Measurements from ENCODE around the gene FAM149A.

Gene FAM149A

GRCh38 chr4:186193851-186194250 is 89.3 kb downstream of the FAM149A start:
- Histone ChIP-seq H3K4me1 (ENCODE audit: control insufficient read depth in 1 of 2, insufficient read depth in 2 of 2, low read length in 2 of 2) (no peaks in the 10 kb centered on the region), H4K12ac (ENCODE audit: low read depth, low read length) (no peak overlapping the region), H3K18ac (ENCODE audit: low read length) (no peak overlapping the region), H3K9ac (ENCODE audit: low read length) (no peak overlapping the region), H3K14ac (ENCODE audit: low read length) (no peak overlapping the region), H2AK5ac (ENCODE audit: low read length) (no peak overlapping the region), H3K27ac (ENCODE audit: low read depth, low read length) (no peak overlapping the region), H3K4me2 (ENCODE audit: low read length) (no peak overlapping the region), H4K91ac (ENCODE audit: low read depth, low read length) (no peak overlapping the region), H2BK12ac (ENCODE audit: low read length) (no peak overlapping the region), H3K79me2 (ENCODE audit: control insufficient read depth, insufficient read depth, low read length, poor library complexity) (peaks cover 3% of the 10 kb centered on the region), H2AFZ (ENCODE audit: insufficient read depth, low read length, poor library complexity) (no peak overlapping the region), H4K8ac (ENCODE audit: low read depth, low read length) (no peak overlapping the region), H3K4me3 (ENCODE audit: low read depth, low read length) (no peak overlapping the region), H3K79me1 (ENCODE audit: low read length) (peaks cover 10% of the 10 kb centered on the region), H3K9me3 (ENCODE audit: insufficient read depth, low read depth, low read length) (no peaks in the 10 kb centered on the region), H3K27me3 (ENCODE audit: insufficient read depth, low read length) (peaks cover 6% of the 10 kb centered on the region), H3K4ac (ENCODE audit: low read depth, low read length) (no peak overlapping the region), H3K23ac (ENCODE audit: low read length) (no peak overlapping the region), H2BK5ac (ENCODE audit: low read depth, low read length, poor library complexity) (no peak overlapping the region), H2BK120ac (ENCODE audit: insufficient read depth, low read length, poor library complexity) (no peak overlapping the region), H3K36me3 (ENCODE audit: control insufficient read depth in 1 of 2, insufficient read depth in 2 of 2, low read length in 2 of 2) (no peaks in the 10 kb centered on the region)
- no CpG with 5 or more reads among the region's 5 CpGs for WGBS (ENCODE audit: extremely low coverage, insufficient coverage, insufficient read length)
- DNase-seq: no peak

GRCh38 chr4:186196063-186196462 is 91.6 kb downstream of the FAM149A start:
- Histone ChIP-seq H3K4me1 (ENCODE audit: control insufficient read depth in 1 of 2, insufficient read depth in 2 of 2, low read length in 2 of 2) (no peaks in the 10 kb centered on the region), H3K36me3 (ENCODE audit: control insufficient read depth in 1 of 2, insufficient read depth in 2 of 2, low read length in 2 of 2) (no peaks in the 10 kb centered on the region), H2BK12ac (ENCODE audit: low read length) (no peak overlapping the region), H3K9me3 (ENCODE audit: insufficient read depth, low read depth, low read length) (no peaks in the 10 kb centered on the region), H3K79me2 (ENCODE audit: control insufficient read depth, insufficient read depth, low read length, poor library complexity) (peaks cover 1% of the 10 kb centered on the region), H4K91ac (ENCODE audit: low read depth, low read length) (no peak overlapping the region), H3K9ac (ENCODE audit: low read length) (no peak overlapping the region), H4K12ac (ENCODE audit: low read depth, low read length) (no peak overlapping the region), H3K18ac (ENCODE audit: low read length) (no peak overlapping the region), H3K4ac (ENCODE audit: low read depth, low read length) (no peak overlapping the region), H3K4me2 (ENCODE audit: low read length) (no peak overlapping the region), H2AFZ (ENCODE audit: insufficient read depth, low read length, poor library complexity) (no peak overlapping the region), H3K27ac (ENCODE audit: low read depth, low read length) (no peak overlapping the region), H2AK5ac (ENCODE audit: low read length) (no peak overlapping the region), H3K27me3 (ENCODE audit: insufficient read depth, low read length) (peaks cover 6% of the 10 kb centered on the region), H2BK120ac (ENCODE audit: insufficient read depth, low read length, poor library complexity) (no peak overlapping the region), H3K79me1 (ENCODE audit: low read length) (peaks cover 7% of the 10 kb centered on the region), H3K23ac (ENCODE audit: low read length) (no peak overlapping the region), H3K4me3 (ENCODE audit: low read depth, low read length) (no peak overlapping the region), H3K14ac (ENCODE audit: low read length) (no peak overlapping the region), H4K8ac (ENCODE audit: low read depth, low read length) (no peak overlapping the region), H2BK5ac (ENCODE audit: low read depth, low read length, poor library complexity) (no peak overlapping the region)
- WGBS (ENCODE audit: extremely low coverage, insufficient coverage, insufficient read length): no CpG with 5 or more reads among the region's 6 CpGs
- DNase-seq: no peak

- H3K23ac ChIP-seq (ENCODE audit: low read length): no peak overlapping the region
- H3K14ac ChIP-seq (ENCODE audit: low read length): no peak overlapping the region
- no peak overlapping the region for H4K91ac ChIP-seq (ENCODE audit: low read depth, low read length)
- H2BK5ac ChIP-seq (ENCODE audit: low read depth, low read length, poor library complexity): no peak overlapping the region
- H3K4me1 ChIP-seq (ENCODE audit: control insufficient read depth in 1 of 2, insufficient read depth in 2 of 2, low read length in 2 of 2): no peaks in the 10 kb centered on the region
- no CpG with 5 or more reads among the region's 6 CpGs for WGBS (ENCODE audit: extremely low coverage, insufficient coverage, insufficient read length)
- no peaks in the 10 kb centered on the region for H3K36me3 ChIP-seq (ENCODE audit: control insufficient read depth in 1 of 2, insufficient read depth in 2 of 2, low read length in 2 of 2)
- no peak overlapping the region for H2AFZ ChIP-seq (ENCODE audit: insufficient read depth, low read length, poor library complexity)
- H3K79me2 ChIP-seq (ENCODE audit: control insufficient read depth, insufficient read depth, low read length, poor library complexity): no peaks in the 10 kb centered on the region
- H4K12ac ChIP-seq (ENCODE audit: low read depth, low read length): no peak overlapping the region
- H3K4ac ChIP-seq (ENCODE audit: low read depth, low read length): no peak overlapping the region
- peaks cover 2% of the 10 kb centered on the region for H3K9me3 ChIP-seq (ENCODE audit: insufficient read depth, low read depth, low read length)
- no peak overlapping the region for H3K4me3 ChIP-seq (ENCODE audit: low read depth, low read length)
- no peak overlapping the region for H4K8ac ChIP-seq (ENCODE audit: low read depth, low read length)
- DNase-seq: no peak
- H3K4me2 ChIP-seq (ENCODE audit: low read length): no peak overlapping the region
- no peak overlapping the region for H3K9ac ChIP-seq (ENCODE audit: low read length)
- no peak overlapping the region for H3K18ac ChIP-seq (ENCODE audit: low read length)
- H3K27ac ChIP-seq (ENCODE audit: low read depth, low read length): no peak overlapping the region
- H2BK120ac ChIP-seq (ENCODE audit: insufficient read depth, low read length, poor library complexity): no peak overlapping the region
- H2BK12ac ChIP-seq (ENCODE audit: low read length): no peak overlapping the region
- H3K79me1 ChIP-seq (ENCODE audit: low read length): no peaks in the 10 kb centered on the region
- no peaks in the 10 kb centered on the region for H3K27me3 ChIP-seq (ENCODE audit: insufficient read depth, low read length)
- H2AK5ac ChIP-seq (ENCODE audit: low read length): no peak overlapping the region
Observed at GRCh38 chr4:186200516-186200915, 96.0 kb downstream of the FAM149A start.

DNA sequence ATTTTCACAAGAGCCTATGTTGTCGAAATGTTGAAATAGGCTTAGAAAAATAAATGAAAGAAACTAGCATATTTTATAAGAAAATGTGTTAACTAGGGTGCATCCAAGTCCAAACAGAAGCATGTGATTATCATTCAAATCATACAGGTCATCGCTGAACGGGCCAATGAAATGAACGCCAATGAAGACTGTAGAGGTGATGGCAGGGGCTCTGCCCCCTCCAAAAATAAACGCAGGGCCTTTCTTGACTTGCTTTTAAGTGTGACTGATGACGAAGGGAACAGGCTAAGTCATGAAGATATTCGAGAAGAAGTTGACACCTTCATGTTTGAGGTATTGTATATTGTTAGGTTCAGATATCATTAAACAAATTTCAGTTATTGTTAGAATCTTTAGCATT is 96.5 kb downstream of the FAM149A start:
- no CpG with 5 or more reads among the region's 7 CpGs for WGBS (ENCODE audit: extremely low coverage, insufficient coverage, insufficient read length)
- Histone ChIP-seq H3K23ac (ENCODE audit: low read length) (no peak overlapping the region), H2BK5ac (ENCODE audit: low read depth, low read length, poor library complexity) (no peak overlapping the region)

More for the DNA sequence above, 96.5 kb downstream of the FAM149A start:
- Histone ChIP-seq H4K12ac (ENCODE audit: low read depth, low read length) (no peak overlapping the region), H4K8ac (ENCODE audit: low read depth, low read length) (no peak overlapping the region), H3K79me1 (ENCODE audit: low read length) (no peaks in the 10 kb centered on the region), H3K27me3 (ENCODE audit: insufficient read depth, low read length) (no peaks in the 10 kb centered on the region), H3K79me2 (ENCODE audit: control insufficient read depth, insufficient read depth, low read length, poor library complexity) (no peaks in the 10 kb centered on the region), H3K14ac (ENCODE audit: low read length) (no peak overlapping the region), H2AFZ (ENCODE audit: insufficient read depth, low read length, poor library complexity) (no peak overlapping the region), H3K4me2 (ENCODE audit: low read length) (no peak overlapping the region), H2BK120ac (ENCODE audit: insufficient read depth, low read length, poor library complexity) (no peak overlapping the region), H3K9me3 (ENCODE audit: insufficient read depth, low read depth, low read length) (peaks cover 2% of the 10 kb centered on the region), H3K9ac (ENCODE audit: low read length) (no peak overlapping the region), H3K36me3 (ENCODE audit: control insufficient read depth in 1 of 2, insufficient read depth in 2 of 2, low read length in 2 of 2) (no peaks in the 10 kb centered on the region), H2BK12ac (ENCODE audit: low read length) (no peak overlapping the region), H3K18ac (ENCODE audit: low read length) (no peak overlapping the region), H3K4me3 (ENCODE audit: low read depth, low read length) (no peak overlapping the region), H3K4ac (ENCODE audit: low read depth, low read length) (no peak overlapping the region), H3K27ac (ENCODE audit: low read depth, low read length) (no peak overlapping the region), H4K91ac (ENCODE audit: low read depth, low read length) (no peak overlapping the region), H3K4me1 (ENCODE audit: control insufficient read depth in 1 of 2, insufficient read depth in 2 of 2, low read length in 2 of 2) (no peaks in the 10 kb centered on the region), H2AK5ac (ENCODE audit: low read length) (no peak overlapping the region)
- no peak for DNase-seq

All from trophoblast cell (in vitro differentiated cells and primary cell).